HG02623 (cell line): ENCODE data around the gene ARHGAP26.

ENCODE experiments used
- ATAC-seq: cut with Tn5 transposase; IDR thresholded peaks from one replicate; pipeline ENCODE4 v1.9.1; 2021; ENCODE audit warnings: moderate library complexity; ENCODE audit not compliant: unreplicated experiment

Gene ARHGAP26

GRCh38 chr5:142845954-142846398 lies 75.8 kb downstream of the ARHGAP26 start:
- ATAC-seq, result peak; percentile 34

GRCh38 chr5:142846406-142846805 lies 76.2 kb downstream of the ARHGAP26 start:
- no peak for ATAC-seq

- no peak for ATAC-seq
Measured at GRCh38 chr5:142847898-142848790, 78.0 kb downstream of the ARHGAP26 start.

GRCh38 chr5:142849466-142849865 lies 79.3 kb downstream of the ARHGAP26 start:
- no peak for ATAC-seq

GRCh38 chr5:142849880-142850279 lies 79.7 kb downstream of the ARHGAP26 start:
- no peak for ATAC-seq

GRCh38 chr5:142851731-142852130 lies 81.6 kb downstream of the ARHGAP26 start:
- ATAC-seq, result no peak

GRCh38 chr5:142852416-142853198 lies 82.4 kb downstream of the ARHGAP26 start:
- ATAC-seq, result no peak

- ATAC-seq, result no peak
Measured at GRCh38 chr5:142853682-142854081, 83.5 kb downstream of the ARHGAP26 start.

GRCh38 chr5:142856269-142856782 lies 86.1 kb downstream of the ARHGAP26 start:
- no peak for ATAC-seq

GRCh38 chr5:142857405-142857804 lies 87.2 kb downstream of the ARHGAP26 start:
- no peak for ATAC-seq

GRCh38 chr5:142859037-142859436 lies 88.9 kb downstream of the ARHGAP26 start:
- no peak for ATAC-seq

GRCh38 chr5:142860270-142860669 lies 90.1 kb downstream of the ARHGAP26 start:
- no peak for ATAC-seq

- no peak for ATAC-seq
Measured at GRCh38 chr5:142861011-142861410, 90.8 kb downstream of the ARHGAP26 start.

GRCh38 chr5:142862594-142862993 lies 92.4 kb downstream of the ARHGAP26 start:
- ATAC-seq, result no peak

GRCh38 chr5:142863856-142864255 lies 93.7 kb downstream of the ARHGAP26 start:
- no peak for ATAC-seq

GRCh38 chr5:142864290-142865260 lies 94.4 kb downstream of the ARHGAP26 start:
- no peak for ATAC-seq

GRCh38 chr5:142865631-142866030 lies 95.5 kb downstream of the ARHGAP26 start:
- ATAC-seq, result no peak

GRCh38 chr5:142866563-142867275 lies 96.5 kb downstream of the ARHGAP26 start:
- peak; percentile 79 for ATAC-seq

GRCh38 chr5:142869886-142870285 lies 99.7 kb downstream of the ARHGAP26 start:
- no peak for ATAC-seq
